NCI-H2107 treated with DMSO at 0.1 percent for 48 hours (cell line): ENCODE results near the gene NR4A1.

Experiments used
- DNase-seq: peaks from one replicate; lab custom pipeline; 2025; ENCODE audit not compliant: unreplicated experiment; lab: John Stamatoyannopoulos, UW

Gene NR4A1

DNA sequence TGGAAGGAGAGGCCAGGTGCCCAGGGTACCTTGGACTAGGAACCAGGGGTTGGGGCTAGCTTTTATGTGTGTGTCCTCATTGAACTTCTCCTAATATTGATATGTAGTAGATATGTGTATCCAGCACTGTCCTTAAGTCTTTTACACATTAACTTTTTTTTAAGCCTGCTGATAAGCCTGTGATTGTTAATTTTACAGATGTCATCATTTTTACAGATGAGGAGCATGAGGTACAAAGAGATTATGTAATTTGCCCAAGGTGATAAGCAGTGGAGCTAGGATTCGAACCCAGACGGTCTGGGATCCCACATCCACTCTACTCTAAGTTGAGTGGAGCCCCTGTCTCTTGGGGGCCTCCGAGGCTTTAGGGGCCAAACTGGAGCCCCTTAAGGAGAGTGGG, 10.2 kb upstream of the NR4A1 start:
- no peak for DNase-seq

DNA sequence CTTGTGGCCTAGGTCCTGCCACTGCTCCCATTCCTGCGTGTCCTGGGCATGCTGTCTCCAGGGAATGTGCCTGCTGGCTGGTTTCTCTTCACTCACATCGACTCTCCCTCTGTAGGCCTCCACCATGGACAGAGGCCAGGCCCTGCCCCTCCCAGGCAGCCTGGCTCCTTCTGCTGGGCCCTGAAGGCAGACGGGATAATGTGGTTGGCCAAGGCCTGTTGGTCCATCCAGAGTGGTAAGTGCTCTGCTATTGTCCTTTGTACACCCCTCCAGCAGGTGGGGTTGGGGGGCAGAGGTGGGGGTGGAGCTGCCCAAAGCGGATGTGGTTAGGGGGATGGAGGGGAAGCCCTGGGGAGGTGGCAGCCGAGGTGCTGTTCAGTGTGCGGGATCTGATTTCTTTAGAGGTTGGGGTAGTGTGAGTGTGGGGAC, 9.5 kb upstream of the NR4A1 start:
- DNase-seq = peak; percentile 73

DNA sequence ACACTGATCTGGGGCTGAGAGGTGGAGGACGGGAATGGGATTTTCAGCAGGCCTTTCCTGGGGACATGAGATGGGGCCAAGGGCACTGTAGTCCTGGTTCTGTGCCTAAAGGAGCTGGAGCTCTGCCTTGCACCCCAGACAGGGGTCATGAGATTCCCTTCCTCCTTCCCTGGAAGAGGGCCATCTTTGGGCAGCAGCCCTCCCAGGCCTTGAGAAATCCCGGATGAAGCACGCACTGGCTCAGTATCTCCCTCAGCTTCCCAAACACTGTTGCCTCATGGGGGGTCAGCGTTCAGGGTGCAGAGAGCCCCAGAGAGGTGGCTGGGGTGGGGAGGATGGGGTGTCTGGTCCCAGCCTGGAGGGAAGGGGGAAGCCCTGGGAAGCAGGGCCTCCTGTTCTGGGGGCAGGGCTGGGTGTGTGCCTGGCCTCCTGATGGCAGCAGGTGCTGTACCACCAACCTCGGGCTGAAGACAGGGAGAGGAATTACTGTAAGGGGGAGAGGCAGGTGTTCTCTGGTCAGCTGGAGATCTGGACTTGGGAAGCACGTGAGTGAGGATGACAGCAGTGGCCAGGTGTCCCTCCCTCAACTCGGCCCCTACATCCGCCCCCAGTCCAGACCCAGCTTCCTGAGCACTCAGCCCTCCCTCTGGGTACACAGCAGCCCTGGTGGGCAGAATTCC, 8.4 kb upstream of the NR4A1 start:
- DNase-seq = peak; percentile 35

DNA sequence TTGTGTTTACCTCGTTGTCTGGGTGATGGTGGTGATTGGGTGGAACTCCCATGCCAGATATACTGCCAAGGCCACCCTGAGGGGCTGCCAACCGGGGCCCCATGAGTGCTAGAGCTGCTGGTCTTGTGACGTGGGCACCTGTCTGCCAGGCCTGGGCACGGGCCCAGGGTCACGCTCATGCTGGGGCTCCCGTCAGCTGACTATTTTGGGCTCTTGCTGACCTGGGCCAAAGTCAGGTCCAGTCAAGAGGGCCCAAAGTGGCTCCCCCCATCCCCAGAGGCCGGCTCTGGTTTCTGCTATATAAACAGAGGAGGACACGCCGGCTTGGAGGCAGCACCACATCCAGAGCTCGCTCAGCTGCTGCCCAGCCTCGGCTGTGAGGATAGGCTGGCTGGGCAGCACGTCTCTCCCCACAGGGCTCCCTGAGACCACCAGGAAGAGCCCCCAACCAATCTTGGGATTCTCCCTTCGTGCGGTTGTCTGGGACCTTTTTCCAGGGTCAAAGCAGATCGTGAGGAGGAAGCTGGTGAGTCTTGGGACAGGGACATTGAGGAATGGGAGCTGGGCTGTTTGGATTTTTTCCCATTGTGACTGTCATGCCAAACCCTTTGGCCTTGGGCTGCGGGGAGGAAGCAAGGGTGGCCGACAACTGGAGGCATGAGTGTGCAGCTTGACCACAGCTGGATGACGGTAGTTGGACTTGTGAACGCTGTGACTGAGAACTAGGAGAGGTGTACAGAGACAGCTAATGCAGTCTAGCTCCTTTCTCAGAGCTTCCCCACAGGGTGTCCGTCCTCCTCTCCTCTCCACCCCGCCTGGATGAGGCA, 7.6 kb upstream of the NR4A1 start:
- no peak for DNase-seq

DNA sequence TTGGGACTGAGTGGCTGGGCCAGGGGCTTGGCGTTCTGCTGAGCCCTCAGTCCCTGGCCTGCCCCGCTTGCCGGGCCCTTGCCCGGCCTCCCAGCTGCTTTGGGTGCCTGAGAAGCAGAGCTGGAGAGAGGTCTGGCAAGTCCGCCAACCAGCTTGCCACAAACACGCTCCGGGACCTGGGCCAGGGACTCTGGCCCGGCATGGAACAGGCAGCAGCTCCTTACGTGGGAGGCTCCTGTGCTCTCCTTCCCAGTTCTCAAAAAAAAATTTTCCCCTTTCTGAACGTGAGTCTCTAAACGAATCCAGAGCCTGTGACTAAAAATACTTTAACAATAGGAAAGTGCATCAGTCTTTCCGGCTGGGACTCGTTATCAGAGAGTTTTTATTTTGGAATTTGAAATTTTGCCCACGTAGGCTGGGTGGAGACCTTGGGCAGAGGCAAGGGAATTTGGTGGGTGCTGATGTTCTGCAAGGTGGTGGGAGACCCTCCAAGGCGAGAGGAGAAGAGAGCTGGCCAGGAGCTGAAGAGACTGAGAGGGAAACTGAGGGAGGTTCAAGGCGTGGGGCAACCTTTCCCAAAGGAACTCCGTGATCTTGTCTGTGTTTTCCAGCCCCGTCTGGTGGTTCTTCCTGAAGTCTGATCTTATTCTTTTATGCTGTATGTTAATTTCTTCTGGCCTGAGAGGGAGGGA, 6.8 kb upstream of the NR4A1 start:
- no peak for DNase-seq

DNA sequence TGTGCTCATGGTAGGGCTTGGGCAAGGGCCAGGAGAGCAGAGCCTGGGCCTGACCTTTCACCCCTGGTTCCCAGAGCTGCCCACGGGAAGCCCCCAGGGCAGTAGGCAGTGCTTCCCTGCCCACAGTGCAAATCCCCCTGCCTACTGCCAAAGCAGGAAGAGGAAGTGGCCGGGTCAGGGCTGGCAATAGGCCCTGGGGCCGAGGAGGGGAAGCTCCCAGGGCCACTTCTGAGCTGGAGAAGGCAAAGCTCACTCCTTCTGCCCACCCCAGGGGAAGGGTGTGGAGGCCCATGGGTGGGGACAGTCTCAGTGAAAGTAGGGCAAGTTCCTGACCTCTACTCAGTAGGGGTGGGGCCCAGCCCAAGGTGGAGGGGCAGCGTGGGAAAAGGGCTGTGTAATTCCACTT, 5.4 kb upstream of the NR4A1 start:
- DNase-seq = no peak

DNA sequence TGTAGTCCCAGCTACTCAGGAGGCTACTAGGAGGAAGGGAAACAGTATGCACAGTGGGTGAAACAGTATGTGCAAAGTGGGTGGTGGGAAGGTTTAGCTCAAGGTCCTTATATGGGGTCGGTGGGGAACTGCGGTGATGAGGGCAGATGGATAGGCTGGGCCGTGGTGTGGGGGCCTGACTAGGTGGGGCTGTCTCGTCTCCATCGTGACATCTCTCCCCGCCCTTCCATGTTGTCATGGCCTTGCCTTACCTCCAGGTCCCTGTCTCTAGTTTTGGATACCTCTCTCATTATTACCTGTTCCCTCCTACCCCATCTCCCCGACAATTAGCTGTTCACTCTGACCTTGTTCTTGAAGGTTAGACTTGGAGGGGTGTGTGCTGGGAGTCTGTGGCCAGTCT, 4.4 kb upstream of the NR4A1 start:
- no peak for DNase-seq

DNA sequence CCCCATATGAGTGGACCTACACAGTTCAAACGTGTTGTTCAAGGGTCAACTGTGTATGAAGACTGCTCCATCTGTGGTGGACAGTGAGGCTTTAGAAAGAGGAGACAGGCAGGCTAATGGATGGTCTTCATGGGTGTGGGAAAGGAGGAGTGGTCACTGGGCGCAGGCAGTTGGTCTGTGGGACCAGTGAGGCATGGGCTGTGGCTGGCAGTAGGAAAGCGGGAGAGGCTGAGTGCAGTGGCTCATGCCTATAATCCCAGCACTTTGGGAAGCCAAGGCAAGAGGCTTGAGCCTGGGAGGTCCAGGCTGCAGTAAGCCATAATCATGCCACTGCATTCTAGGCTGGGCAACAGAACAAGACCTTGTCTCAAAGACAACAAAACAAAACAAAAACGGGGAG, 2.0 kb upstream of the NR4A1 start:
- no peak for DNase-seq

DNA sequence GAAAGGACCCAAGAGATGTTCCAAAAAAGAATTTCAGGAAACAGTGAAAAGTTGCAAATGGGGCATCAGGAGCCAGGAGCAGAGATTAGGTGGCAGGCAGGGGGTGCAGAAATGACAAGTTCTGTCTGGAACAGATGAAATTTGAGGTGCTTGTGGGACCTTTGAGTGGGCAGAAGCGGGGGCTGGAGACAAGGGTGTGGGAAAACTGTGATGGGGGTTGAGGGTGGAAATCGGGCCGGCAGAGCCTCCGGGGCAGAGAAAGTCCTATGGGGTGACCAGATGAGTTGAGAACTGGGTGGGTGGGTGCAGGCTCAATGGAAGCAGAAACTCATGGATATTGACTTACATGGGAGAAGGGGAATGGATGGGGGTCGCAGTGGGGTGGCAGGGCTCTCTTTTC, 1.6 kb upstream of the NR4A1 start:
- DNase-seq = no peak

DNA sequence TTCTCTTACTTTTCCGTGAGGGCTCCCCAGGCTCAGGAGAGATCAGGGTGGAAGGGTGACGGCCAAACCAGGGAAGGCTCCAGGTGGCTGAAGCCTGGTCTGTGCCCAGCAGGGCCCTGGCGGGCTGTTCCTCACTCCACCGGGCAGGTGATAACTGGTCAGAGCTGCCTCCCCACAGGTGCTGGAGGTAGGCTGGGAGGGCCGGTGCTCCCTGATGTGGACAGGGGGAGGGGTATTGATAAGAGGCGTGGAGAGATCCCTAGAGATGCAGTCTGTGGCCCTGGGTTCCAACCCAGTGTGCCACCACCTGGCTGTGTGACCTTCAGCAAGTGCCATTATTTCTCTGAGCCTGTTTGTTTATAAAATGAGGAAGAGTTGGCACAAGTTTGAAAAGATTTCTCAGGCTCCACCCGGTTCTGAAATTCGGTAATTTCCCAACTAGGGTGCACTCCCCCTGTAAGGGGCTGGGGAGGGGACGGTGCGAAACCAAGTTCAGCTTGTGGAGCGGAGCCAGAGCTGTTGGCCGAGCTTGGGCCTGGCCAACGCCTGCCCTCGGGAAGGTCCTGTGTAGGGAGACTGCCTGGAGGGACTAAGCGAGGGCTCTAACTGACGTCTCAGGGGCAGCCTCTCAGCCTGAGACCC, 1.0 kb upstream of the NR4A1 start:
- DNase-seq = peak; percentile 31

DNA sequence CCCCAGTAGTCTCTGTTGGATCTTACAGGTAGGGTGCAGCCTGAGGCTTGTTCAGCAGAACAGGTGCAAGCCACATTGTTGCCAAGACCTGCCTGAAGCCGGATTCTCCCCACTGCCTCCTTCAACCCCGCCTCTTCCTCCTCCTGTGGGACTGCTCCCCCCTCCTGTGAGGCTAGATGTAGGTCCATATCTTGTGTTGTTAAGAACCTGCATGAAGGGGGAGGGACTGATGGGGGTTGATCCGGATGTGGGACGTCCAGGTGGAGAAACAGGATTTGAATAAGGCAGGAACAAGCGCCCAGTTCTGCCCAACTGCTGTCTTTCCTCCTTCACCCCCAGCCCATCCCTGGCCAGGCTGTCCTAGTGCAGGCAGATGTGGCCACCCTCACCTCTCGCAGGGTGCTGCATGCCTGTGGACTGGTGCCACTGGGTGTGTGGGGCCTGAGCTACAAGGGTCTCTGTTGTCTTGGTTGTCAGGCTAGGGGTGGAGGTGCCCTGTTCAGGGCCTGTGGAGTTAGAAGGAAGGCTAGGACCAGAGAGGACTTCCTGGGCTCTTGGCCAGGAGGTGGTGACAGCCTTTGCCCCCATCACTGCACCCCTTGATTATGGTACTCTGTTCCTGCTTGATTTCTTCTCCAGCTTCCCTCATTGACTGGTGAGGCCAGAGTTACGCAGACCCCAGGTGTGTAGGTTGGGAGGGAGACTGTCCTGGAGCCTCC, 1.4 kb downstream of the NR4A1 start:
- DNase-seq = peak; percentile 62

DNA sequence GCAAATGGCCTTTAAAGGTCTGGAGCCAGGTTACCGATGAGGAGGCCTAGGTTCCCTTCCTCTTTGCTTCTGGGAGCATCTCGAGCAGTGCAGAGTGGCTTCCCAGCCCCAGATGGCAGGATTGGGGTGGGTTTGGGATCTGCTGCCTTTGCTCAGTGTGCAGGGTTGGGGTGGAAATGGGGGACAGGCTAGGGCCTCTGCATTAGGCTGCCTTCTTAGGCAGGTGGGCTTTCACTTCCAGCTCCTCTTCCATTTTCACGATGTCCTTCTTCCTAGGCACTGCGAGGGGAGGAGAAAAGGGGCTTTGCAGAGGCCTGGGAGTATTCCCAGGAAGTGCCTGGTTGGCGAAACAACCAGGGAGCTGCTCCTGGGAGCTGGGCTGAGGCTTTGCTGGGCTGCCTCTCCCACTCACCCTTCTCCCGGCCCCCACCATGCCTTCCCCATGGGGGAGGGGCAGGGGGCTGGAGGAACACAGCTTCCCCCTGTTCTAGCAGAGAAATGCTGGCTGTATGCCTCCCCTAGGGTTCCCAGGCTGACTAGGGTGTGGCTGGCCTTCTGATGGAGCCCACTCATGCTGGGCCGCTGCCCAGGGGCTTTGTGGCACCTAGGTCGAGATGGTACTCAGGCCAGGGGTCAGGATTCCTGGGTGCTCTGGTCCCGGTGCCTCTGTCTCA, 2.4 kb downstream of the NR4A1 start:
- DNase-seq = no peak

DNA sequence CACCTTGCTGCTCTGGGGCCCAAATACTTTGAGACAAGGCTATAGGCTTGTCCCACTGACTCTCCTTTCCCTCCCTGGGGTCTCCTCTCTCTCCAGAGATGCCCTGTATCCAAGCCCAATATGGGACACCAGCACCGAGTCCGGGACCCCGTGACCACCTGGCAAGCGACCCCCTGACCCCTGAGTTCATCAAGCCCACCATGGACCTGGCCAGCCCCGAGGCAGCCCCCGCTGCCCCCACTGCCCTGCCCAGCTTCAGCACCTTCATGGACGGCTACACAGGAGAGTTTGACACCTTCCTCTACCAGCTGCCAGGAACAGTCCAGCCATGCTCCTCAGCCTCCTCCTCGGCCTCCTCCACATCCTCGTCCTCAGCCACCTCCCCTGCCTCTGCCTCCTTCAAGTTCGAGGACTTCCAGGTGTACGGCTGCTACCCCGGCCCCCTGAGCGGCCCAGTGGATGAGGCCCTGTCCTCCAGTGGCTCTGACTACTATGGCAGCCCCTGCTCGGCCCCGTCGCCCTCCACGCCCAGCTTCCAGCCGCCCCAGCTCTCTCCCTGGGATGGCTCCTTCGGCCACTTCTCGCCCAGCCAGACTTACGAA, 3.1 kb downstream of the NR4A1 start:
- no peak for DNase-seq

DNA sequence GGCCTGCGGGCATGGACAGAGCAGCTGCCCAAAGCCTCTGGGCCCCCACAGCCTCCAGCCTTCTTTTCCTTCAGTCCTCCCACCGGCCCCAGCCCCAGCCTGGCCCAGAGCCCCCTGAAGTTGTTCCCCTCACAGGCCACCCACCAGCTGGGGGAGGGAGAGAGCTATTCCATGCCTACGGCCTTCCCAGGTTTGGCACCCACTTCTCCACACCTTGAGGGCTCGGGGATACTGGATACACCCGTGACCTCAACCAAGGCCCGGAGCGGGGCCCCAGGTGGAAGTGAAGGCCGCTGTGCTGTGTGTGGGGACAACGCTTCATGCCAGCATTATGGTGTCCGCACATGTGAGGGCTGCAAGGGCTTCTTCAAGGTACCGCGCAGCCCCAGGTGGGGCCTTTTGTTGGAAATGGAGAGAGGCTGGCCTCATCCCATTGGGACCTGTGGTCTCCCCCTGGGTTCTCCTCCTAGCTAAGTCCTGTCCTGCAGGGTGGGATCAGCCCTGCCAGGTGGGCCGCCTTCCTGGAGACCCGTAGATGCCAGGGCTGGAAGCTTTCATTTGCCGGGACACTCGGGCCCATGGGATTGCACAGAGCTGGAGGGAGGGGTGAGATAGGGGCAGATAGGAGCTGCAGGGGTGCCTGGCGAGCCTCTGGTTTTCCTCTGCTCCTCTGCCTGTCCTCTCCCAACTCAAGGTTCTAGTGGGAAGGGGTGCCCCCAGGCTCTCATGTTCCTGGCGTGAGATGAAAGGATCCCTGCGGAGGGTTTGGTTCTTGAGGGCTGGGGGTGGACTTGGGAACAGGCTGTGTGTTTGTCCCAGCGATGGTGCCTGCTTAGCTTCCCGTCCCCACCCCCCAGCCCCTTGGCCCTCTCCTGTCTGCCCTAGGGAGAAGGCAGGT, 3.8 kb downstream of the NR4A1 start:
- DNase-seq = no peak

DNA sequence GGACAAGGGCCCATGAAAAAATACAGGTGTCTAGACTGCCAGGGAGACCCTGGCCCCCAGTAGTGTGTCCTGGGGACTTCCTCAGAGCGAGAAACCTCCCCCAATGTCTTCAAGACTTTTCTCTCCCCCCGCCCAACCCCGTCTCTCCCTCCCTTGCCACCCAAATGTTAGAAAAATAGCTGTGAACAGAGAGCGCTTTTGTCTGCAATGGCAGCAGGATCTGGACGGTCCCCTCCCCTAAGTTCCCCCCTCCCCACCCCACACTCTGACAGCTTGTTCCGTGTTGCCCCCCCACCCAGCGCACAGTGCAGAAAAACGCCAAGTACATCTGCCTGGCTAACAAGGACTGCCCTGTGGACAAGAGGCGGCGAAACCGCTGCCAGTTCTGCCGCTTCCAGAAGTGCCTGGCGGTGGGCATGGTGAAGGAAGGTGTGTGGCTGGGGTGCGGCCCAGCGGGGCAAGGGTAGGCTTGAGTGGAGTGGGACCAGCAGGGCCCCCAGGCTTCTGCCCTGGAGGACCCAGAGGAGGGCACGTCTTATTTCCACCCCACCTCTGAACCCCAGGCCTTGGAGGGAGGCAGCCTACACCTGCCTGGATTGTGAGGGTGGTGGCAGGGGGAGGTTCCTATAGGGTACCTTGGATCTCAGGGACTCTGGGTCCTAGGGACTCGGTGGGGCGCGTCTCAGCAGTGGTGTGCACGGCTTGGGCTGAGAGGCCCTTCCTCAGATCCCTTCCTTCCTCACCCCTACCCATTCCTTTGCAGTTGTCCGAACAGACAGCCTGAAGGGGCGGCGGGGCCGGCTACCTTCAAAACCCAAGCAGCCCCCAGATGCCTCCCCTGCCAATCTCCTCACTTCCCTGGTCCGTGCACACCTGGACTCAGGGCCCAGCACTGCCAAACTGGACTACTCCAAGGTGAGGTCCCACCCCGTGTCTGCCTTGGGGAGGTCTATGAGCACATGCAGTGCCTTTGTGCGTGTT, 4.8 kb downstream of the NR4A1 start:
- DNase-seq = no peak

DNA sequence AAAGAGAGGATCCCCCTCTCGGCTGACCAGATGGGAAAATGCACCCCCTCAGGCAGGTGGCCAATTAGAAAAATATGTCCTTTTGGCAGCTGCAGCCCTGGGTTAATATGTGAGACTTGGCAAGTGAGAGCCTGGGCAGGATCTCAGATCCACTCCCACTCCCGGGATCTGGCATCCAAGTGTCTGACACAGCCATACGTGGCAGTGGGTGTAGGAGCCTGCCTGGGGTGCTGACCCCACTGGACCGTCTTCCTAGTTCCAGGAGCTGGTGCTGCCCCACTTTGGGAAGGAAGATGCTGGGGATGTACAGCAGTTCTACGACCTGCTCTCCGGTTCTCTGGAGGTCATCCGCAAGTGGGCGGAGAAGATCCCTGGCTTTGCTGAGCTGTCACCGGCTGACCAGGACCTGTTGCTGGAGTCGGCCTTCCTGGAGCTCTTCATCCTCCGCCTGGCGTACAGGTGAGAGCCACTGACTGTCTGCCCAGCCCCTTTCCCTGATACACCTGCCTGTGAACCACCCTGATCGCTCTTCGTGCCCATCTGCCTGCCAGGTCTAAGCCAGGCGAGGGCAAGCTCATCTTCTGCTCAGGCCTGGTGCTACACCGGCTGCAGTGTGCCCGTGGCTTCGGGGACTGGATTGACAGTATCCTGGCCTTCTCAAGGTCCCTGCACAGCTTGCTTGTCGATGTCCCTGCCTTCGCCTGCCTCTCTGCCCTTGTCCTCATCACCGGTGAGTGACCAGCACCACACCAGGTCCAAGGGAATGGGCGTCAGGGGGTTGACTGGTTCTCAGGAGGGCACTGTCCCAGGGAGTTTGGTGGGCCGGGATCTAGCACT, 5.8 kb downstream of the NR4A1 start:
- DNase-seq = no peak
